ENCODE results near the gene MICAL2. TPM values are rescaled to one million over a fixed set of nuclear protein-coding genes. Genes with fewer than 3 reads are reported as not detected.

MICAL2 gene
- total and polyA plus RNA-seq, 2 of the 8 experiments (the other 6 are each of a cell fraction or from before 2014, with no cell fraction given): 1.3 to 4.1 TPM

DNA sequence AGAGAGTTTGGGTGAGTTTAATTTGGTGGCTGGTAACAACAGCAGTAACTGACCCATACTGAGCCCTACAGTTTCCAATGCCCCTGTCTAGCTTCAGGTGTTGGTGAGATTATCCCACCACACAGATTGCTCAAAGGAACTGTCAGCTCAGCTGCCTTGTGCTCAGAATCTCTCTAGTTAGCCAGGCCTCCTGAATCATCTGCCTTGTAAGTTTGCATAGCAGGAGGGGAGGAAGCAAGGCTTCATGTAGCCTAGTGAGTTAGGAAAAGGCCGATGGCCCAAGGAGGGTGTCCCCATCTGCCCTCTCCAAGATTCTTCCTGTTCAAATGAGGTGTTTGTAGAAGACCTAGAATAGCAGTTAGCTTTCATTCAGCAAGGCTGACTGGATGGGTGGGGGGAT lies 74.3 kb downstream of the MICAL2 start (continued):
- TF ChIP-seq, protein P1, sequence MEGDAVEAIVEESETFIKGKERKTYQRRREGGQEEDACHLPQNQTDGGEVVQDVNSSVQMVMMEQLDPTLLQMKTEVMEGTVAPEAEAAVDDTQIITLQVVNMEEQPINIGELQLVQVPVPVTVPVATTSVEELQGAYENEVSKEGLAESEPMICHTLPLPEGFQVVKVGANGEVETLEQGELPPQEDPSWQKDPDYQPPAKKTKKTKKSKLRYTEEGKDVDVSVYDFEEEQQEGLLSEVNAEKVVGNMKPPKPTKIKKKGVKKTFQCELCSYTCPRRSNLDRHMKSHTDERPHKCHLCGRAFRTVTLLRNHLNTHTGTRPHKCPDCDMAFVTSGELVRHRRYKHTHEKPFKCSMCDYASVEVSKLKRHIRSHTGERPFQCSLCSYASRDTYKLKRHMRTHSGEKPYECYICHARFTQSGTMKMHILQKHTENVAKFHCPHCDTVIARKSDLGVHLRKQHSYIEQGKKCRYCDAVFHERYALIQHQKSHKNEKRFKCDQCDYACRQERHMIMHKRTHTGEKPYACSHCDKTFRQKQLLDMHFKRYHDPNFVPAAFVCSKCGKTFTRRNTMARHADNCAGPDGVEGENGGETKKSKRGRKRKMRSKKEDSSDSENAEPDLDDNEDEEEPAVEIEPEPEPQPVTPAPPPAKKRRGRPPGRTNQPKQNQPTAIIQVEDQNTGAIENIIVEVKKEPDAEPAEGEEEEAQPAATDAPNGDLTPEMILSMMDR (IDR thresholded peaks at IDR 0.05; ENCODE audit: control extremely low read depth in 1 of 3, insufficient read depth in 1 of 3, low read depth in 1 of 3, low read length in 3 of 3): no peak

Measured in H1 (cell line).